Measurements from ENCODE around the gene PTPRJ.

DNA sequence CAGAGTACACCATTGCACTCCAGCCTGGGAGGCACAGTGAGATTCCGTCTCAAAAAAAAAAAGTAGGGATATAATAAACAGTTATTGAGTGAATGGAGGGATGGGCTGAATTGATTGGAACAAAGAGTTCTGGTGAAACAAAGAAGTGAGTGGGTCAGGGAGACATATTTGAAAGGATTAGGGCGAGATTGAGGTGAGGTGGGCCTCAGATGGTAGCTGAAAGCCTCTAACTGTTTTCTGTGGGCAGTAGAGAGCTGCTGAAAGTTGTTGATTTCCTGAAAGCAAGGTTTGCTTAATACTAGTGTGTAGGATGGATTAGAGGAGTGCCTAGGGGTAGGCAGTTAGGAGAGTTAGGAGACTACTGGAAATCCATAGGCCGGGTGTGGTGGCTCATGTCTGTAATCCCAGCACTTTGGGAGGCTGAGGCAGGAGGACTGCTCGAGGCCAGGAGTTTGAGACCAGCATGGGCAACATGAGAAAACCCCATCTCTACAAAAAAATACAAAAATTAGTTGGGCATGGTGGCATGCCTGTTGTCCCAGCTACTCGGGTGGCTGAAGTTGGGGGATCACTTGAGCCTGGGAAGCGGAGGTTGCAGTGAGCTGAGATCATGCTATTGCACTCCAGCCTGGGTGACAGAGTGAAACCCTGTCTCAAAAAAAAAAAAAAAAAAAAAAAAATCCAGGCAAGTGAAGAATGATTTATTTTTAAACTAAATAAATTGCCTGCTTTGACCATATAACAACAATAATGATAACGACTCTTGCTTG lies 41.4 kb upstream of the PTPRJ start:
- TF ChIP-seq CTCF (conservative IDR thresholded peaks at IDR 0.05; ENCODE audit: low read length) (no peak), EZH2phosphoT487 (IDR thresholded peaks at IDR 0.05; ENCODE audit: borderline replicate concordance) (no peak)

All from Loucy (cell line).